Activated T-cell treated with anti-CD3 and anti-CD28 coated beads, Interleukin-2, amount 50 U/mL, for 48 hours (primary cell): Measurements from ENCODE around the gene TNNT3.

Experiments
- DNase-seq, 2 experiments: peaks; one replicate each; pipeline ENCODE4 v3.0.0-alpha.2; 2020

Gene TNNT3

GRCh38 chr11:1924181-1924580 is 4.7 kb downstream of the TNNT3 start:
- no peak for DNase-seq

- DNase-seq: no peak
These were observed 5.3 kb downstream of the TNNT3 start for GRCh38 chr11:1924646-1925372.

- DNase-seq: no peak
These were observed 6.1 kb downstream of the TNNT3 start for GRCh38 chr11:1925373-1926155.

- no peak for DNase-seq
These were observed 6.9 kb downstream of the TNNT3 start for GRCh38 chr11:1926156-1927025.

- no peak for DNase-seq
These were observed 7.7 kb downstream of the TNNT3 start for GRCh38 chr11:1927026-1927847.

- DNase-seq: no peak
These were observed 8.5 kb downstream of the TNNT3 start for GRCh38 chr11:1927848-1928469.

GRCh38 chr11:1928470-1928890 is 9.0 kb downstream of the TNNT3 start:
- no peak for DNase-seq

- DNase-seq: no peak
These were observed 9.5 kb downstream of the TNNT3 start for GRCh38 chr11:1928891-1929541.

GRCh38 chr11:1929621-1930461 is 10.3 kb downstream of the TNNT3 start:
- DNase-seq: no peak

GRCh38 chr11:1930462-1930830 is 10.9 kb downstream of the TNNT3 start:
- DNase-seq: no peak

GRCh38 chr11:1931341-1932104 is 12.0 kb downstream of the TNNT3 start:
- DNase-seq: no peak

- no peak for DNase-seq
These were observed 12.6 kb downstream of the TNNT3 start for GRCh38 chr11:1932105-1932480.

- DNase-seq: no peak
These were observed 13.2 kb downstream of the TNNT3 start for GRCh38 chr11:1932681-1933080.

GRCh38 chr11:1933416-1934334 is 14.2 kb downstream of the TNNT3 start:
- DNase-seq: no peak

- no peak for DNase-seq
These were observed 15.0 kb downstream of the TNNT3 start for GRCh38 chr11:1934335-1935155.

- DNase-seq: no peak
These were observed 15.9 kb downstream of the TNNT3 start for GRCh38 chr11:1935156-1936071.
